Measurements from ENCODE around the gene ZXDC.

The ZXDC gene

GRCh38 chr3:126413693-126414080 is 62.0 kb downstream of the ZXDC start:
- DNase-seq = no peak

GRCh38 chr3:126412841-126413692 is 62.6 kb downstream of the ZXDC start:
- no peak for DNase-seq

GRCh38 chr3:126408099-126408498 is 67.6 kb downstream of the ZXDC start:
- no peak for DNase-seq

- DNase-seq = no peak
Measured at GRCh38 chr3:126407412-126408044, 68.2 kb downstream of the ZXDC start.

- no peak for DNase-seq
Measured at GRCh38 chr3:126406389-126407296, 69.0 kb downstream of the ZXDC start.

- no peak for DNase-seq
Measured at GRCh38 chr3:126402666-126403302, 72.9 kb downstream of the ZXDC start.

- no peak for DNase-seq
Measured at GRCh38 chr3:126402178-126402577, 73.5 kb downstream of the ZXDC start.

- DNase-seq = no peak
Measured at GRCh38 chr3:126401611-126402160, 74.0 kb downstream of the ZXDC start.

GRCh38 chr3:126399756-126400155 is 75.9 kb downstream of the ZXDC start:
- DNase-seq = no peak

- DNase-seq = no peak
Measured at GRCh38 chr3:126399351-126399735, 76.3 kb downstream of the ZXDC start.

- DNase-seq = no peak
Measured at GRCh38 chr3:126398423-126399350, 77.0 kb downstream of the ZXDC start.

- DNase-seq = no peak
Measured at GRCh38 chr3:126397610-126398422, 77.9 kb downstream of the ZXDC start.

- no peak for DNase-seq
Measured at GRCh38 chr3:126396536-126396935, 79.2 kb downstream of the ZXDC start.

- DNase-seq = no peak
Measured at GRCh38 chr3:126395846-126396513, 79.7 kb downstream of the ZXDC start.

- no peak for DNase-seq
Measured at GRCh38 chr3:126394977-126395321, 80.7 kb downstream of the ZXDC start.

GRCh38 chr3:126394179-126394976 is 81.3 kb downstream of the ZXDC start, which contains the start of gene CFAP100:
CFAP100 (plus strand) TSS chr3:126394909; CDS start chr3:126396001, 1,092 bp downstream.
- no peak for DNase-seq

- no peak for DNase-seq
Measured at GRCh38 chr3:126393563-126393962, 82.1 kb downstream of the ZXDC start.

GRCh38 chr3:126392246-126392645 is 83.4 kb downstream of the ZXDC start:
- no peak for DNase-seq

GRCh38 chr3:126391631-126392030 is 84.1 kb downstream of the ZXDC start:
- no peak for DNase-seq
